Left lung (tissue), 10 donors: ENCODE results near the gene RPGR. TPM values are rescaled to one million over a fixed set of nuclear protein-coding genes. Genes with fewer than 3 reads are reported as not detected.

Experiments used
- ATAC-seq: fragments of 200-7000 bp; cut with Tn5 transposase; one replicate; pipeline ENCODE4 v1.9.1; 2020; ENCODE audit warnings: moderate library complexity
- DNase-seq, 4 donors: peaks; one replicate each; pipeline ENCODE4 v3.0.0-alpha.2; 2013 to 2020
- H3K27ac ChIP-seq, 2 donors: fragments of 200-600 bp; sonication (generic) in 1 of 2; one replicate each; pipeline versions ENCODE4 v1.5.0 to v1.8.0; 2020 to 2021
- H3K27me3 ChIP-seq, 2 donors: fragments of 200-600 bp; sonication (generic) in 1 of 2; one replicate each; pipeline versions ENCODE4 v1.5.0 to v1.8.0; 2020 to 2021
- H3K36me3 ChIP-seq, 2 donors: fragments of 200-600 bp; sonication (generic) in 1 of 2; one replicate each; pipeline versions ENCODE4 v1.5.0 to v1.8.0; 2020 to 2021
- H3K4me1 ChIP-seq, 2 donors: fragments of 200-600 bp; one replicate each; pipeline ENCODE4 v1.8.0; 2021
- H3K4me3 ChIP-seq, 2 donors: fragments of 200-600 bp; sonication (generic) in 1 of 2; one replicate each; pipeline versions ENCODE4 v1.5.0 to v1.8.0; 2020 to 2021; ENCODE audit warnings: mild to moderate bottlenecking in 1 of 2
- H3K9me3 ChIP-seq, 2 donors: fragments of 200-600 bp; sonication (generic) in 1 of 2; one replicate each; pipeline versions ENCODE4 v1.5.0 to v1.8.0; 2020 to 2021
- CTCF ChIP-seq, 2 donors: fragments of 200-600 bp; sonication (generic) in 1 of 2; IDR thresholded peaks; one replicate each; pipeline versions ENCODE4 v1.5.0 to v1.8.0; 2021; ENCODE audit warnings: antibody characterized with exemption in 2 of 2
- intact Hi-C, 2 donors: fragments of 100-400 bp; cut with DNase I; formaldehyde crosslinking; loops; one replicate each; pipeline versions ENCODE4 v1.11.2 to v1.14.2; 2022
- polyA plus RNA-seq, 6 donors: library from polyadenylated mRNA; unstranded; fragments of 120-200 nt; gene quantifications; one replicate each; pipeline ENCODE4 v1.2.1, GENCODE V29; 2013; ENCODE audit not compliant: insufficient read length in 6 of 6
- total RNA-seq, 2 donors: library from RNA; stranded (reverse); fragmentation: NEBNext Ultra II Directional; extraction: Animal tissue kit (Norgen Biotek cat#: 25700); gene quantifications; one replicate each; pipeline ENCODE4 v1.2.1, GENCODE V29; 2021
- donor health status: DM: no; HTN: yes; CAD: no.
- donor health status: DM: no; HTN: no; CAD: no.

The RPGR gene
- total and polyA plus RNA-seq, 8 donors = 10.6 to 26.2 (median 19.7) TPM

GRCh38 chrX:38342853-38343778 is 15.8 kb upstream of the RPGR start:
- TF ChIP-seq CTCF (IDR thresholded peaks at IDR 0.05) = no peak
- H3K36me3 ChIP-seq = no peaks in the 10 kb centered on the region
- no peak for DNase-seq
- H3K4me1 ChIP-seq = peaks cover 0 to 12% of the 10 kb centered on the region in 2 donors
- no peak overlapping the region for H3K27ac ChIP-seq
- H3K27me3 ChIP-seq = peaks cover 0 to 6% of the 10 kb centered on the region in 2 donors
- intact Hi-C loops = no loop called here
- H3K4me3 ChIP-seq = no peak overlapping the region
- H3K9me3 ChIP-seq = no peaks in the 10 kb centered on the region
- ATAC-seq = no peak

- ATAC-seq = no peak
- DNase-seq = no peak
- Histone ChIP-seq H3K27me3 (peaks cover 0 to 6% of the 10 kb centered on the region in 2 donors), H3K4me3 (no peak overlapping the region), H3K9me3 (no peaks in the 10 kb centered on the region), H3K36me3 (no peaks in the 10 kb centered on the region), H3K27ac (no peak overlapping the region), H3K4me1 (peaks cover 0 to under 1% of the 10 kb centered on the region in 2 donors)
- no peak for TF ChIP-seq CTCF (IDR thresholded peaks at IDR 0.05)
- intact Hi-C loops = no loop called here
Observed at GRCh38 chrX:38341442-38341841, 14.1 kb upstream of the RPGR start.

- intact Hi-C loops = no loop called here
- Histone ChIP-seq H3K4me1 (no peaks in the 10 kb centered on the region), H3K9me3 (no peaks in the 10 kb centered on the region), H3K27ac (no peak overlapping the region), H3K4me3 (no peak overlapping the region), H3K36me3 (no peaks in the 10 kb centered on the region), H3K27me3 (peaks cover 0 to 6% of the 10 kb centered on the region in 2 donors)
- TF ChIP-seq CTCF (IDR thresholded peaks at IDR 0.05) = no peak
- ATAC-seq (no peak), DNase-seq (no peak)
Observed at GRCh38 chrX:38336538-38337240, 9.4 kb upstream of the RPGR start.

- ATAC-seq = no peak
- intact Hi-C loops = no loop called here
Observed at GRCh38 chrX:38335382-38335781, 8.1 kb upstream of the RPGR start.

More at GRCh38 chrX:38335382-38335781, 8.1 kb upstream of the RPGR start:
- DNase-seq = no peak
- Histone ChIP-seq H3K36me3 (no peaks in the 10 kb centered on the region), H3K27me3 (peaks cover 0 to 6% of the 10 kb centered on the region in 2 donors), H3K9me3 (no peaks in the 10 kb centered on the region), H3K4me1 (no peaks in the 10 kb centered on the region), H3K27ac (no peak overlapping the region), H3K4me3 (no peak overlapping the region)
- no peak for TF ChIP-seq CTCF (IDR thresholded peaks at IDR 0.05)
